K562 (cell line): ENCODE data around the gene NUP98. TPM values are rescaled to one million over a fixed set of nuclear protein-coding genes. Genes with fewer than 3 reads are reported as not detected.

Experiments used
- ATAC-seq: fragments of 200-7000 bp; cut with Tn5 transposase; 3 replicates; pipeline ENCODE4 v1.9.1; 2020; ENCODE audit warnings: moderate library complexity
- BruUV-seq: library from RNA; stranded (reverse); fragments of 400-500 nt; replicated peaks from 2 replicates; lab custom pipeline; 2021; lab: Mats Ljungman, UMichigan
- CTCF ChIA-PET: fragments of 300-600 bp; formaldehyde crosslinking; extraction: SDS; loops from one replicate; lab custom pipeline; 2021; ENCODE audit warnings: low intra/inter-chr PET ratio; lab: Yijun Ruan, JAX
- POLR2A ChIA-PET: fragments of 300-600, 350-650 bp; sonication (Branson Sonifier 250); formaldehyde crosslinking; extraction: SDS; loops from one replicate; lab custom pipeline; 2021; ENCODE audit warnings: antibody characterized with exemption, inconsistent platforms; lab: Yijun Ruan, JAX
- DNase-seq, 4 experiments: peaks; one replicate each; pipeline versions ENCODE4 v3.0.0 to v3.0.0-alpha.2; 2011 to 2018; ENCODE audit warnings: low spot score in 3 of 4, mixed read lengths in 3 of 4; ENCODE audit errors: extremely low read depth in 1 of 4
- FAIRE-seq: peaks from 2 replicates; lab custom pipeline; 2011; peaks lifted over from hg19 to GRCh38; lab: Jason Lieb, UNC
- H2AFZ ChIP-seq: 2 replicates; pipeline ENCODE4 v1.6.0; 2011; ENCODE audit warnings: low read depth, low read length, control low read depth, inconsistent platforms
- H3K27ac ChIP-seq: fragments of 200-600 bp; 3 replicates; pipeline ENCODE4 v1.8.0; 2011; ENCODE audit warnings: low read depth, mild to moderate bottlenecking, control low read depth, inconsistent platforms, low read length, moderate library complexity, mixed read lengths; ENCODE audit errors: extremely low read depth
- H3K27me3 ChIP-seq, 2 experiments: fragments of 300-600 bp in 1 of 2; 2 replicates in 1 of 2; 3 replicates in 1 of 2; pipeline versions ENCODE4 v1.6.0 to v1.8.0; 2011; ENCODE audit warnings: inconsistent platforms in 2 of 2, low read length in 2 of 2, mild to moderate bottlenecking in 1 of 2, mixed read lengths in 1 of 2, moderate library complexity in 1 of 2; ENCODE audit not compliant: control insufficient read depth in 2 of 2, insufficient read depth in 2 of 2
- H3K36me3 ChIP-seq: fragments of 300-600 bp; 3 replicates; pipeline ENCODE4 v1.8.0; 2011; ENCODE audit warnings: mild to moderate bottlenecking, low read length, inconsistent platforms; ENCODE audit not compliant: control insufficient read depth, insufficient read depth
- H3K4me1 ChIP-seq, 2 experiments: fragments of 200-600 bp in 1 of 2; replicated peaks in 1 of 2; 2 replicates in 1 of 2; 3 replicates in 1 of 2; pipeline versions ENCODE4 v1.5.1 to v1.8.0; 2011; ENCODE audit warnings: inconsistent platforms in 2 of 2, low read length in 2 of 2, mild to moderate bottlenecking in 1 of 2, mixed read lengths in 1 of 2, moderate library complexity in 1 of 2; ENCODE audit not compliant: control insufficient read depth in 2 of 2, insufficient read depth in 2 of 2
- H3K4me2 ChIP-seq: 2 replicates; pipeline ENCODE4 v1.6.1; 2011; ENCODE audit warnings: low read length, control low read depth, inconsistent platforms, mixed read lengths; ENCODE audit not compliant: insufficient read depth
- H3K4me3 ChIP-seq: fragments of 200-600 bp; sonication (generic), shearing (Covaris generic); 2 replicates; pipeline ENCODE4 v1.5.1; 2016; ENCODE audit warnings: control low read depth, inconsistent platforms
- H3K79me2 ChIP-seq: fragments of 200-600 bp; 3 replicates; pipeline ENCODE4 v1.8.0; 2011; ENCODE audit warnings: low read length, inconsistent platforms; ENCODE audit not compliant: control insufficient read depth, insufficient read depth
- H3K9ac ChIP-seq, 2 experiments: 2 replicates each; pipeline versions ENCODE4 v1.6.0 to v1.6.1; 2011; ENCODE audit warnings: low read depth in 2 of 2, low read length in 2 of 2, control low read depth in 1 of 2, inconsistent platforms in 1 of 2, mild to moderate bottlenecking in 1 of 2, mixed read lengths in 1 of 2; ENCODE audit not compliant: insufficient read depth in 1 of 2
- H3K9me1 ChIP-seq: one replicate; pipeline ENCODE4 v1.6.0; 2011; ENCODE audit warnings: inconsistent platforms, mild to moderate bottlenecking, low read length, moderate library complexity; ENCODE audit not compliant: control insufficient read depth, insufficient read depth
- H3K9me3 ChIP-seq: replicated peaks from 2 replicates; pipeline ENCODE4 v1.5.1; 2011; ENCODE audit warnings: low read depth, low read length, inconsistent platforms; ENCODE audit not compliant: control insufficient read depth, insufficient read depth
- H4K20me1 ChIP-seq: replicated peaks from 2 replicates; pipeline ENCODE4 v1.6.1; 2011; ENCODE audit warnings: low read length, inconsistent platforms, mixed read lengths; ENCODE audit not compliant: control insufficient read depth, insufficient read depth
- ARID1B ChIP-seq: fragments of 450-650 bp; IDR thresholded peaks from 2 replicates; pipeline ENCODE4 v1.6.1; 2016; ENCODE audit warnings: antibody characterized with exemption, mild to moderate bottlenecking, inconsistent platforms
- BHLHE40 ChIP-seq: IDR thresholded peaks from 2 replicates; pipeline ENCODE4 v1.6.1; 2011; ENCODE audit warnings: low read length, improper control_type of control experiment
- CTCF ChIP-seq, 3 experiments: IDR thresholded peaks in 2 of 3; conservative IDR thresholded peaks in 1 of 3; 2 replicates each; pipeline ENCODE4 v1.5.1; 2011 to 2012; ENCODE audit warnings: low read length in 3 of 3, mild to moderate bottlenecking in 3 of 3, control low read depth in 2 of 3, improper control_type of control experiment in 1 of 3, inconsistent platforms in 1 of 3, low read depth in 1 of 3, mixed read lengths in 1 of 3, moderate library complexity in 1 of 3; ENCODE audit not compliant: insufficient read depth in 2 of 3
- ELF2 ChIP-seq: fragments of 250-450 bp; sonication (Bioruptor Pico); IDR thresholded peaks from 2 replicates; pipeline ENCODE4 v1.5.0; 2021; ENCODE audit warnings: mild to moderate bottlenecking
- ESRRA ChIP-seq: fragments of 450-650 bp; IDR thresholded peaks from 2 replicates; pipeline ENCODE4 v1.6.1; 2014; ENCODE audit warnings: low read depth, mild to moderate bottlenecking, moderate library complexity, borderline replicate concordance
- ETS1 ChIP-seq: conservative IDR thresholded peaks from 2 replicates; pipeline ENCODE4 v1.6.1; 2011; ENCODE audit warnings: low read depth, mild to moderate bottlenecking, low read length; ENCODE audit not compliant: control insufficient read depth
- KDM4B ChIP-seq, 2 experiments: fragments of 450-650 bp in 1 of 2; sonication (generic) in 1 of 2; IDR thresholded peaks; 2 replicates each; pipeline ENCODE4 v1.6.1; 2016 to 2017; ENCODE audit warnings: borderline replicate concordance in 2 of 2, antibody characterized with exemption in 1 of 2, low read depth in 1 of 2, mild to moderate bottlenecking in 1 of 2
- LEF1 ChIP-seq: fragments of 450-650 bp; IDR thresholded peaks from 2 replicates; pipeline ENCODE4 v1.6.1; 2016; ENCODE audit warnings: mild to moderate bottlenecking
- MYBL2 ChIP-seq, 2 experiments: fragments of 450-650 bp in 1 of 2; sonication (generic) in 1 of 2; formaldehyde crosslinking in 1 of 2; IDR thresholded peaks; 2 replicates each; pipeline versions ENCODE4 v1.6.1 to v1.8.1; 2017 to 2022; ENCODE audit warnings: borderline replicate concordance in 1 of 2, inconsistent platforms in 1 of 2, low read depth in 1 of 2, mild to moderate bottlenecking in 1 of 2, missing genetic modification reagents in 1 of 2, moderate library complexity in 1 of 2
- RAD21 ChIP-seq, 2 experiments: fragments of 250-450 bp in 1 of 2; fragments of 450-650 bp in 1 of 2; sonication (Bioruptor Pico) in 1 of 2; formaldehyde crosslinking in 1 of 2; IDR thresholded peaks in 1 of 2; conservative IDR thresholded peaks in 1 of 2; 2 replicates each; pipeline versions ENCODE4 v1.4.0 to v1.8.0; 2020 to 2022; ENCODE audit warnings: mild to moderate bottlenecking in 2 of 2, moderate library complexity in 1 of 2
- SMAD4 ChIP-seq: fragments of 250-450 bp; sonication (Bioruptor Pico); conservative IDR thresholded peaks from 2 replicates; pipeline ENCODE4 v1.8.0; 2021; ENCODE audit warnings: inconsistent platforms, mild to moderate bottlenecking, moderate library complexity
- TBL1XR1 ChIP-seq, 2 experiments: IDR thresholded peaks; 2 replicates each; pipeline ENCODE4 v1.6.1; 2012; ENCODE audit warnings: improper control_type of control experiment in 2 of 2, low read length in 2 of 2, mild to moderate bottlenecking in 1 of 2
- ZFX ChIP-seq: sonication (generic); formaldehyde crosslinking; IDR thresholded peaks from 2 replicates; pipeline ENCODE4 v1.8.0; 2022; ENCODE audit warnings: mild to moderate bottlenecking, missing genetic modification reagents, moderate library complexity
- ZNF445 ChIP-seq: fragments of 250-450 bp; sonication (Bioruptor Pico); IDR thresholded peaks from 2 replicates; pipeline ENCODE4 v1.4.0; 2020; ENCODE audit warnings: low read depth, mild to moderate bottlenecking, moderate library complexity
- WGBS: fragments of 100-300 bp; shearing (Covaris generic); methylation state at CpG from one replicate; pipeline ENCODE4 v1.1.6; 2016; ENCODE audit warnings: low coverage, mixed read lengths; ENCODE audit not compliant: insufficient coverage; ENCODE audit errors: missing lambda C conversion rate; 5-methylcytosine and 5-hydroxymethylcytosine counted together
- in situ Hi-C: fragments of 300-500 bp; cut with MboI; formaldehyde crosslinking; loops from 4 replicates; pipeline ENCODE4 v1.15.0; 2018; ENCODE audit warnings: inconsistent platforms, mixed read lengths
- intact Hi-C: fragments of 100-400 bp; cut with micrococcal nuclease; formaldehyde crosslinking; loops from 2 replicates; pipeline ENCODE4 v1.14.2; 2022
- polyA plus RNA-seq, 8 experiments: library from polyadenylated mRNA; depleted of rRNA in 4 of 8; stranded (reverse) in 5 of 8; unstranded in 3 of 8; fragments of >200 nt; fragmentation: Nextera tagmentation in 2 of 8; fragmentation: Illumina TruSeq in 1 of 8; extraction: Ambion mirVana in 2 of 8; extraction: Trizol in 1 of 8; gene quantifications; 2 replicates each; pipeline versions ENCODE4 v1.2.1 to v1.2.3, GENCODE V29; 2011 to 2014; ENCODE audit warnings: inconsistent platforms in 1 of 8, missing spikeins in 1 of 8
- total RNA-seq, 7 experiments: library from RNA; depleted of rRNA in 6 of 7; stranded (reverse); fragments of >200 nt in 6 of 7; fragmentation: Illumina TruSeq in 2 of 7; extraction: Trizol in 2 of 7; gene quantifications; 2 replicates each; pipeline versions ENCODE4 v1.2.1 to v1.2.3, GENCODE V29; 2011 to 2021; ENCODE audit warnings: low replicate concordance in 1 of 7

The NUP98 gene
- total and polyA plus RNA-seq, 9 of the 15 experiments (the other 6 are each of a cell fraction or from before 2014, with no cell fraction given) = 45.1 to 196 (median 130) TPM

GRCh38 chr11:3807909-3808860 lies 10.8 kb upstream of the NUP98 start, which contains the start of gene PGAP2:
Gene PGAP2, plus strand, starts transcription at chr11:3808560. Its CDS starts 2,700 bp downstream, at chr11:3811260.
- no TSS peak for BruUV-seq
- intact Hi-C loops (no loop called here), in situ Hi-C loops (loop anchor here (25.0 kb wide), 1 partner anchor 346 kb away; no protein-coding TSS in a partner anchor)
- H3K9me1 ChIP-seq = no peaks in the 10 kb centered on the region
- peak within 1 kb of the TSS; percentile 75 for H3K27ac ChIP-seq
- peak; percentile 85 for FAIRE-seq
- WGBS = under 1% methylated on average over 41 of the region's 55 CpGs
- H3K9me3 ChIP-seq = no peaks in the 10 kb centered on the region
- H3K79me2 ChIP-seq = peaks cover 6% of the 10 kb centered on the region
- peak within 1 kb of the TSS; percentile 86 for H3K4me2 ChIP-seq
- H3K4me1 ChIP-seq = peaks cover 7 to 19% of the 10 kb centered on the region in 2 experiments; a peak in 3 of 5 replicates
- DNase-seq = peak; percentile 85 to 88 (median 88)
- ChIA-PET POLR2A (interaction anchor here (0.7 to 2.7 kb wide), 13 partner anchors 9 to 256 kb away, joined by 3 to 22 read pairs (median 4); partner anchors contain the start of genes NUP98 and RHOG), CTCF (interaction anchor here (0.6 to 1.4 kb wide), 3 partner anchors 11 to 340 kb away, joined by 3 to 5 read pairs (median 4); partner anchors contain the start of gene NUP98)
- no peaks in the 10 kb centered on the region for H4K20me1 ChIP-seq
- peak within 1 kb of the TSS; percentile 61 to 95 for H3K9ac ChIP-seq
- peak within 1 kb of the TSS; percentile 56 for H3K4me3 ChIP-seq
- peaks cover 11% of the 10 kb centered on the region for H3K36me3 ChIP-seq
- peak within 1 kb of the TSS; percentile 97 for H2AFZ ChIP-seq
- ATAC-seq = peak; percentile 91
- no peaks in the 10 kb centered on the region for H3K27me3 ChIP-seq
- TF ChIP-seq ETS1 (0 out of 2 replicates have a peak, but pooled peaks have one; percentile 75), RAD21 (CRISPR knock-in tag; conservative IDR thresholded peaks at IDR 0.05 in 1 of 2, IDR thresholded peaks at IDR 0.05 in 1 of 2) (peak; percentile 47 to 74), MYBL2 (IDR thresholded peaks at IDR 0.05; ENCODE audit: low read depth) (no peak), MYBL2 (CRISPR knock-in tag; IDR thresholded peaks at IDR 0.05; ENCODE audit: borderline replicate concordance) (no peak), CTCF (IDR thresholded peaks at IDR 0.05 in 2 of 3, conservative IDR thresholded peaks at IDR 0.05 in 1 of 3; ENCODE audit: insufficient read depth in 2 of 3, low read depth in 1 of 3, low read length in 3 of 3) (peak; percentile 80 to 92 (median 85)), TBL1XR1 (IDR thresholded peaks at IDR 0.05; ENCODE audit: low read length in 2 of 2) (no peak), ARID1B (peak; percentile 25; the same call in 1 of the 2 replicates), BHLHE40 (0 out of 2 replicates have a peak, but pooled peaks have one; percentile 42), ELF2 (no peak), ZFX (CRISPR knock-in tag) (0 out of 2 replicates have a peak, but pooled peaks have one; percentile 25), KDM4B (IDR thresholded peaks at IDR 0.05; ENCODE audit: borderline replicate concordance in 2 of 2, low read depth in 1 of 2) (0 out of 4 replicates have a peak, but pooled peaks of 1 of the 2 experiments have one; percentile 11), ESRRA (peak; percentile 56), LEF1 (peak; percentile 47; the same call in 1 of the 2 replicates), SMAD4 (CRISPR knock-in tag) (no peak), ZNF445 (CRISPR knock-in tag) (no peak)
